Omental fat pad (tissue), 4 donors: ENCODE data around the gene SYMPK. TPM values are rescaled to one million over a fixed set of nuclear protein-coding genes. Genes with fewer than 3 reads are reported as not detected.

Experiments used
- ATAC-seq: fragments of 150-250 bp; one replicate; pipeline ENCODE4 v1.9.1; 2016; ENCODE audit warnings: mild to moderate bottlenecking, moderate library complexity; ENCODE audit not compliant: low FRiP score
- DNase-seq: peaks from one replicate; pipeline ENCODE4 v3.0.0-alpha.2; 2019; ENCODE audit warnings: low spot score
- CTCF ChIP-seq, 3 donors: fragments of 450-650 bp; IDR thresholded peaks; one replicate each; pipeline ENCODE4 v1.5.1; 2016 to 2017; ENCODE audit warnings: antibody characterized with exemption in 3 of 3, mild to moderate bottlenecking in 3 of 3, moderate library complexity in 2 of 3
- total RNA-seq, 4 donors: library from RNA; depleted of rRNA; stranded (reverse); fragments of >200 nt; gene quantifications; one replicate each; pipeline ENCODE4 v1.1.0, GENCODE V29; 2016

SYMPK gene
- total RNA-seq, 4 donors from 2014 or later = 17.3 to 35.2 (median 27.1) TPM

GRCh38 chr19:45772912-45773311, 90.0 kb downstream of the SYMPK start:
- ATAC-seq (no peak), DNase-seq (no peak)
- no peak for TF ChIP-seq CTCF (IDR thresholded peaks at IDR 0.05)

- ATAC-seq = no peak
Observed at GRCh38 chr19:45772130-45772840, 90.7 kb downstream of the SYMPK start.

GRCh38 chr19:45771311-45771933, 91.5 kb downstream of the SYMPK start:
- TF ChIP-seq CTCF (IDR thresholded peaks at IDR 0.05) = no peak
- DNase-seq (no peak), ATAC-seq (no peak)

More at GRCh38 chr19:45772130-45772840, 90.7 kb downstream of the SYMPK start:
- no peak for TF ChIP-seq CTCF (IDR thresholded peaks at IDR 0.05)
- no peak for DNase-seq

GRCh38 chr19:45770192-45771101, 92.5 kb downstream of the SYMPK start:
- peak in 2 of 3 donors; percentile 60 to 94 for TF ChIP-seq CTCF (IDR thresholded peaks at IDR 0.05)
- peak; percentile 75 for ATAC-seq
- DNase-seq = peak; percentile 83

GRCh38 chr19:45769821-45770191, 93.1 kb downstream of the SYMPK start:
- DNase-seq = no peak
- ATAC-seq = no peak
- TF ChIP-seq CTCF (IDR thresholded peaks at IDR 0.05) = no peak

- no peak for TF ChIP-seq CTCF (IDR thresholded peaks at IDR 0.05)
- ATAC-seq (peak; percentile 61), DNase-seq (peak; percentile 96)
Observed at GRCh38 chr19:45768984-45769782, 93.8 kb downstream of the SYMPK start, which contains the start of gene SIX5. TSS of gene SIX5 (minus strand) at chr19:45769252. CDS start at chr19:45768844, 408 bp downstream.
